ENCODE measurements around the gene CDC42EP3. TPM values are rescaled to one million over a fixed set of nuclear protein-coding genes. Genes with fewer than 3 reads are reported as not detected.

The CDC42EP3 gene, protein sequence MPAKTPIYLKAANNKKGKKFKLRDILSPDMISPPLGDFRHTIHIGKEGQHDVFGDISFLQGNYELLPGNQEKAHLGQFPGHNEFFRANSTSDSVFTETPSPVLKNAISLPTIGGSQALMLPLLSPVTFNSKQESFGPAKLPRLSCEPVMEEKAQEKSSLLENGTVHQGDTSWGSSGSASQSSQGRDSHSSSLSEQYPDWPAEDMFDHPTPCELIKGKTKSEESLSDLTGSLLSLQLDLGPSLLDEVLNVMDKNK
- total RNA-seq (2021) (21.2 to 31.5 TPM (median 21.8 TPM) in 3 replicates), Bru-seq, nascent RNA (percentile 84 among the genes with signal in this experiment)
- long read RNA-seq, experiment 1, full-length matches to known transcripts = 52 of 68 reads
- long read RNA-seq, experiment 1, partial matches to known transcripts = 0 of 68 reads
- long read RNA-seq, experiment 1, other reads (novel, unspliced or antisense) = 16 of 68 reads
- long read RNA-seq, experiment 2, full-length matches to known transcripts = 16 of 27 reads
- long read RNA-seq, experiment 2, partial matches to known transcripts = 0 of 27 reads
- long read RNA-seq, experiment 2, other reads (novel, unspliced or antisense) = 11 of 27 reads
- long read RNA-seq, experiment 3, full-length matches to known transcripts = 5 of 6 reads
- long read RNA-seq, experiment 3, partial matches to known transcripts = 0 of 6 reads
- long read RNA-seq, experiment 3, other reads (novel, unspliced or antisense) = 1 of 6 reads

DNA sequence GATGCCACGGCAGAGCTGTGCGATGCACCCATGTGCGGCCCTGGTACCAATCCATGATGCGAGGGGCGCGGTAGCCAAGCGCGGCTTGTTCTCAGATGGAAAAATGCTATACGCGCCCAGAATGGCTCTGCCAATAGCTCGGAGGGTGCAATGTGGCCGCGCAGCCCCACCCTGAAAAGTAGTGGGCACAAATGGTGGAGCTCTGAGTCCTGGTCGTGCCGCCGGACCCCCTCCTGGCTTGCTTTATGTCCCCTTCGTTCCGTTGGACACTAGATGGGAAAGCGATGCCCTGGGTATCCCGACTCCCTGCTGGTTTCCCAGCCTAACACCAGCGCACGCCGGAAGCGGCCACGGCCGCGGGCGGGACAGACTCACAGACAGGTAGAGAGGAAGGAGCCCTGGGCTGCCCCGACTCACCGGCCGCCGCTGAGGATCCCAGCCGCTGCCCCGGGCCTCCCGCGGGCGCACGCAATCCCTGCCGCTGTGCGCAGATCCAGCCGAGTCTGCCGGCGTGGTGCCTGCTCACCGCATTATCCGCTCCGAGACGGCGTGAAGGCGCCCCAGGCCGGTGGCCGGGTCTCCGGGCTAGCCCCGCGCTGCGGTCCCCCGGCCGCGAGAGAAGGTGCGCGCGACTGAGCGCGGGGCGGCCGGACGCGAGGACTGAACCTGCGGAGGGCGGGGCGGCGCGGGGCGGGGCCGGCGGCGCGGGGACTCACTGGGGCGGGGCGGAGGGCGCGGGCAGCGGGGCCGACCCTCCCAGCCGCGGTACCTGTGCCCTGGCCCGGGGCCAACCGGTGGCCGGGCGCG is at the start of gene CDC42EP3:
TSS of gene CDC42EP3 (minus strand) at position 634 of the 807 bp plus-strand sequence. CDS start 25,055 bp downstream, outside the sequence.
- Mint-ChIP-seq H3K4me3 (peak within 1 kb of the TSS; percentile 85), H3K36me3 (no peaks in the 10 kb centered on the region), H3K27me3 (ENCODE audit: low read depth) (peaks cover 7% of the 10 kb centered on the region), H3K27ac (peak within 1 kb of the TSS; percentile 52), H3K9me3 (no peaks in the 10 kb centered on the region), H3K4me1 (peaks cover 59% of the 10 kb centered on the region)
- ChIA-PET CTCF (interaction anchor here (0.6 to 2.0 kb wide), 8 partner anchors 14 to 353 kb away, joined by 3 to 13 read pairs (median 6); no protein-coding TSS in a partner anchor), POLR2A (interaction anchor here (0.9 to 1.9 kb wide), 3 partner anchors 14 to 17 kb away, joined by 4 to 11 read pairs (median 5); no protein-coding TSS in a partner anchor)
- DNase-seq (ENCODE audit: low spot score) (peak; percentile 74), ATAC-seq (peak; percentile 61)
- TF ChIP-seq FOXK1 (CRISPR knock-in tag; IDR thresholded peaks at IDR 0.05) (no peak), NFYB (CRISPR knock-in tag; conservative IDR thresholded peaks at IDR 0.05; ENCODE audit: low read depth) (no peak), ZNF121 (CRISPR knock-in tag; IDR thresholded peaks at IDR 0.05) (no peak), ZNF232 (CRISPR knock-in tag; IDR thresholded peaks at IDR 0.05) (no peak), GTF2I (CRISPR knock-in tag; conservative IDR thresholded peaks at IDR 0.05) (no peak), ESRRA (CRISPR knock-in tag; IDR thresholded peaks at IDR 0.05; ENCODE audit: borderline replicate concordance) (peak; percentile 32; the same call in 1 of the 2 replicates), SMAD3 (CRISPR knock-in tag; IDR thresholded peaks at IDR 0.05; ENCODE audit: borderline replicate concordance) (peak; percentile 75; the same call in 1 of the 2 replicates), ZNF317 (CRISPR knock-in tag; IDR thresholded peaks at IDR 0.05; ENCODE audit: borderline replicate concordance, low read depth) (no peak), GABPB1 (CRISPR knock-in tag; IDR thresholded peaks at IDR 0.05) (no peak), IRF2 (CRISPR knock-in tag; IDR thresholded peaks at IDR 0.05; ENCODE audit: borderline replicate concordance, low read depth) (no peak), ZNF138 (CRISPR knock-in tag; conservative IDR thresholded peaks at IDR 0.05) (no peak), NR1H2 (CRISPR knock-in tag; IDR thresholded peaks at IDR 0.05) (no peak), CREM (CRISPR knock-in tag; IDR thresholded peaks at IDR 0.05) (0 out of 2 replicates have a peak, but pooled peaks have one; percentile 31), JUN (CRISPR knock-in tag; IDR thresholded peaks at IDR 0.05) (no peak), GRHL2 (CRISPR knock-in tag; IDR thresholded peaks at IDR 0.05; ENCODE audit: insufficient replicate concordance, severe bottlenecking) (no peak), JAZF1 (CRISPR knock-in tag; IDR thresholded peaks at IDR 0.05) (no peak)
- TF ChIP-seq, protein P1, sequence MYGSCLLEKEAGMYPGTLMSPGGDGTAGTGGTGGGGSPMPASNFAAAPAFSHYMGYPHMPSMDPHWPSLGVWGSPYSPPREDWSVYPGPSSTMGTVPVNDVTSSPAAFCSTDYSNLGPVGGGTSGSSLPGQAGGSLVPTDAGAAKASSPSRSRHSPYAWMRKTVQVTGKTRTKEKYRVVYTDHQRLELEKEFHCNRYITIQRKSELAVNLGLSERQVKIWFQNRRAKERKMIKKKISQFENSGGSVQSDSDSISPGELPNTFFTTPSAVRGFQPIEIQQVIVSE (CRISPR knock-in tag; IDR thresholded peaks at IDR 0.05; ENCODE audit: borderline replicate concordance) = no peak
- TF ChIP-seq, protein P2, sequence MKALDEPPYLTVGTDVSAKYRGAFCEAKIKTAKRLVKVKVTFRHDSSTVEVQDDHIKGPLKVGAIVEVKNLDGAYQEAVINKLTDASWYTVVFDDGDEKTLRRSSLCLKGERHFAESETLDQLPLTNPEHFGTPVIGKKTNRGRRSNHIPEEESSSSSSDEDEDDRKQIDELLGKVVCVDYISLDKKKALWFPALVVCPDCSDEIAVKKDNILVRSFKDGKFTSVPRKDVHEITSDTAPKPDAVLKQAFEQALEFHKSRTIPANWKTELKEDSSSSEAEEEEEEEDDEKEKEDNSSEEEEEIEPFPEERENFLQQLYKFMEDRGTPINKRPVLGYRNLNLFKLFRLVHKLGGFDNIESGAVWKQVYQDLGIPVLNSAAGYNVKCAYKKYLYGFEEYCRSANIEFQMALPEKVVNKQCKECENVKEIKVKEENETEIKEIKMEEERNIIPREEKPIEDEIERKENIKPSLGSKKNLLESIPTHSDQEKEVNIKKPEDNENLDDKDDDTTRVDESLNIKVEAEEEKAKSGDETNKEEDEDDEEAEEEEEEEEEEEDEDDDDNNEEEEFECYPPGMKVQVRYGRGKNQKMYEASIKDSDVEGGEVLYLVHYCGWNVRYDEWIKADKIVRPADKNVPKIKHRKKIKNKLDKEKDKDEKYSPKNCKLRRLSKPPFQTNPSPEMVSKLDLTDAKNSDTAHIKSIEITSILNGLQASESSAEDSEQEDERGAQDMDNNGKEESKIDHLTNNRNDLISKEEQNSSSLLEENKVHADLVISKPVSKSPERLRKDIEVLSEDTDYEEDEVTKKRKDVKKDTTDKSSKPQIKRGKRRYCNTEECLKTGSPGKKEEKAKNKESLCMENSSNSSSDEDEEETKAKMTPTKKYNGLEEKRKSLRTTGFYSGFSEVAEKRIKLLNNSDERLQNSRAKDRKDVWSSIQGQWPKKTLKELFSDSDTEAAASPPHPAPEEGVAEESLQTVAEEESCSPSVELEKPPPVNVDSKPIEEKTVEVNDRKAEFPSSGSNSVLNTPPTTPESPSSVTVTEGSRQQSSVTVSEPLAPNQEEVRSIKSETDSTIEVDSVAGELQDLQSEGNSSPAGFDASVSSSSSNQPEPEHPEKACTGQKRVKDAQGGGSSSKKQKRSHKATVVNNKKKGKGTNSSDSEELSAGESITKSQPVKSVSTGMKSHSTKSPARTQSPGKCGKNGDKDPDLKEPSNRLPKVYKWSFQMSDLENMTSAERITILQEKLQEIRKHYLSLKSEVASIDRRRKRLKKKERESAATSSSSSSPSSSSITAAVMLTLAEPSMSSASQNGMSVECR (CRISPR knock-in tag; IDR thresholded peaks at IDR 0.05; ENCODE audit: borderline replicate concordance) = peak; percentile 20; the same call in 1 of the 2 replicates
- TF ChIP-seq, protein P3, sequence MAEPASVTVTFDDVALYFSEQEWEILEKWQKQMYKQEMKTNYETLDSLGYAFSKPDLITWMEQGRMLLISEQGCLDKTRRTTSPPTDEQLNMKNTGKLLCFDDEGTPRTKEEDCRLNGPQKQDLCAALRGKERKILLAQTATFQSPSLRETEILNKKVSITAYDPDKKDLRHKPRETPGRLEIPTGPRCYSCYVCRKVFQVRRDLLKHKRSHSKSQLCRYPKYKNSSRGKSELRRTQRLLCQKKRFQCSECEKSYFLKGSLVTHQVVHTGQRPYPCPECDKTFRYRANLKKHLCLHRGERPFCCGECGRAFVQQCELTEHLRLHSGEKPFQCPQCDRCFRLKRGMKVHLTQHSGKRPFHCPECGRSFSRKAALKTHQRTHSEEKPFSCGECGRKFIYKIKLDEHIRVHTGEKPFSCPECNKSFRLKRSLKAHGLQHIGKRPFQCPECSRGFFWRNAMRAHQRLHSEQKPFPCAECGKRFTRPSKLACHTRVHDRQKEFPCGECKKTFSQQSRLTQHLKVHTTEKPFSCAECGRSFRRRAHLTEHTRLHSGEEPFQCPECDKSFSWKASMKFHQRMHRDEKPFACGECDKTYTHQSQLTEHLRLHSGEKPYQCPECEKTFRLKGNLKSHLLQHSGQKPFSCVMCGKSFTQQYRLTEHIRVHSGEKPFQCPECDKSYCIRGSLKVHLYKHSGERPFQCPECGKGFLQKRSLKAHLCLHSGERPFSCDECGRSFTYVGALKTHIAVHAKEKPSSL (CRISPR knock-in tag; conservative IDR thresholded peaks at IDR 0.05) = no peak
- TF ChIP-seq, protein P4, sequence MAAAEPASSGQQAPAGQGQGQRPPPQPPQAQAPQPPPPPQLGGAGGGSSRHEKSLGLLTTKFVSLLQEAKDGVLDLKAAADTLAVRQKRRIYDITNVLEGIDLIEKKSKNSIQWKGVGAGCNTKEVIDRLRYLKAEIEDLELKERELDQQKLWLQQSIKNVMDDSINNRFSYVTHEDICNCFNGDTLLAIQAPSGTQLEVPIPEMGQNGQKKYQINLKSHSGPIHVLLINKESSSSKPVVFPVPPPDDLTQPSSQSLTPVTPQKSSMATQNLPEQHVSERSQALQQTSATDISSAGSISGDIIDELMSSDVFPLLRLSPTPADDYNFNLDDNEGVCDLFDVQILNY (CRISPR knock-in tag; IDR thresholded peaks at IDR 0.05) = no peak
- TF ChIP-seq, protein P5, sequence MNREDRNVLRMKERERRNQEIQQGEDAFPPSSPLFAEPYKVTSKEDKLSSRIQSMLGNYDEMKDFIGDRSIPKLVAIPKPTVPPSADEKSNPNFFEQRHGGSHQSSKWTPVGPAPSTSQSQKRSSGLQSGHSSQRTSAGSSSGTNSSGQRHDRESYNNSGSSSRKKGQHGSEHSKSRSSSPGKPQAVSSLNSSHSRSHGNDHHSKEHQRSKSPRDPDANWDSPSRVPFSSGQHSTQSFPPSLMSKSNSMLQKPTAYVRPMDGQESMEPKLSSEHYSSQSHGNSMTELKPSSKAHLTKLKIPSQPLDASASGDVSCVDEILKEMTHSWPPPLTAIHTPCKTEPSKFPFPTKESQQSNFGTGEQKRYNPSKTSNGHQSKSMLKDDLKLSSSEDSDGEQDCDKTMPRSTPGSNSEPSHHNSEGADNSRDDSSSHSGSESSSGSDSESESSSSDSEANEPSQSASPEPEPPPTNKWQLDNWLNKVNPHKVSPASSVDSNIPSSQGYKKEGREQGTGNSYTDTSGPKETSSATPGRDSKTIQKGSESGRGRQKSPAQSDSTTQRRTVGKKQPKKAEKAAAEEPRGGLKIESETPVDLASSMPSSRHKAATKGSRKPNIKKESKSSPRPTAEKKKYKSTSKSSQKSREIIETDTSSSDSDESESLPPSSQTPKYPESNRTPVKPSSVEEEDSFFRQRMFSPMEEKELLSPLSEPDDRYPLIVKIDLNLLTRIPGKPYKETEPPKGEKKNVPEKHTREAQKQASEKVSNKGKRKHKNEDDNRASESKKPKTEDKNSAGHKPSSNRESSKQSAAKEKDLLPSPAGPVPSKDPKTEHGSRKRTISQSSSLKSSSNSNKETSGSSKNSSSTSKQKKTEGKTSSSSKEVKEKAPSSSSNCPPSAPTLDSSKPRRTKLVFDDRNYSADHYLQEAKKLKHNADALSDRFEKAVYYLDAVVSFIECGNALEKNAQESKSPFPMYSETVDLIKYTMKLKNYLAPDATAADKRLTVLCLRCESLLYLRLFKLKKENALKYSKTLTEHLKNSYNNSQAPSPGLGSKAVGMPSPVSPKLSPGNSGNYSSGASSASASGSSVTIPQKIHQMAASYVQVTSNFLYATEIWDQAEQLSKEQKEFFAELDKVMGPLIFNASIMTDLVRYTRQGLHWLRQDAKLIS (CRISPR knock-in tag; IDR thresholded peaks at IDR 0.05; ENCODE audit: borderline replicate concordance) = no peak
